BJ (cell line): ENCODE results near the gene AJM1. TPM values are rescaled to one million over a fixed set of nuclear protein-coding genes. Genes with fewer than 3 reads are reported as not detected.
"Not testable (repeated sequence)": the region's sequence is repeated elsewhere in the genome, so short reads cannot be mapped to it uniquely, and the experiment has no call there.

Experiments used
- CTCF ChIA-PET: fragments of 350-600 bp; formaldehyde crosslinking; extraction: SDS; loops from one replicate; lab custom pipeline; 2021; ENCODE audit warnings: antibody characterized with exemption, inconsistent platforms; lab: Yijun Ruan, JAX
- POLR2A ChIA-PET: fragments of 300-600 bp; sonication (Branson Sonifier 250); formaldehyde crosslinking; extraction: SDS; loops from one replicate; lab custom pipeline; 2021; ENCODE audit warnings: antibody characterized with exemption; lab: Charles Lee
- DNase-seq: peaks from one replicate; pipeline ENCODE4 v3.0.0-alpha.2; 2011; ENCODE audit warnings: low read depth
- H3K27me3 ChIP-seq: 2 replicates; pipeline ENCODE4 v1.6.0; 2011; ENCODE audit warnings: low read length; ENCODE audit not compliant: control insufficient read depth, insufficient read depth
- H3K36me3 ChIP-seq: 2 replicates; pipeline ENCODE4 v1.5.1; 2011; ENCODE audit warnings: low read length; ENCODE audit not compliant: control insufficient read depth, insufficient read depth
- H3K4me3 ChIP-seq: 2 replicates; pipeline ENCODE4 v1.5.1; 2011; ENCODE audit warnings: low read depth, mild to moderate bottlenecking, control low read depth, low read length
- polyA plus RNA-seq: library from polyadenylated mRNA; depleted of rRNA; stranded (reverse); fragments of >200 nt; gene quantifications from 2 replicates; pipeline ENCODE4 v1.2.3, GENCODE V29; 2011
- TF ChIP-seq, protein P1 (sequence below): IDR thresholded peaks from 2 replicates; pipeline ENCODE4 v1.5.1; 2011; ENCODE audit warnings: low read depth, mild to moderate bottlenecking, control low read depth, inconsistent platforms, low read length, moderate library complexity; ENCODE audit not compliant: insufficient read depth

AJM1 gene
- polyA plus RNA-seq, 1 experiment: 0.86 TPM

DNA sequence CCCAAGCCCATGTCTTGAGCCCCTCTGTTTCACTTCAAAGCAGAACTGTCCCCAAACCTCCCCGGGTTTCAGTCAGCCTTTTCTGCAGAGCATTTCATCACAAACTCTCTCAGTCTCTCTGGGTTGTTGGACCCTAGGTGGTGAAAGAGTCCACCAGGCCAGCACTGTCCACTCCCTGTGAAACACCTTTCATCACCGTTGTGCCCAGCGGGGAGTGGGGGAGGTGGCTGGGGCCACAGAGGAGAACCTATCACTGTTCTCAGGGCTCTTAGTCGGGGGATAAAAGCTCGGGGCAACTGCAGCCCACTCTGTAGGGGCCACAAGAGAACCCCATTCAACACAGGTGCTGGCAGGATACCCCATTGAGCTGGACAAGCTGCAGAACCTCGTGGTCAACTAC, 40.0 kb upstream of the AJM1 start:
- ChIA-PET POLR2A (no interaction called here), CTCF (interaction anchor here (1.1 to 1.4 kb wide), 2 partner anchors 10 to 227 kb away, joined by 3 to 4 read pairs; no protein-coding TSS in a partner anchor)
- DNase-seq: no peak
- Histone ChIP-seq H3K36me3 (no peaks in the 10 kb centered on the region; the same call in 1 of the 2 replicates), H3K27me3 (peaks cover 19% of the 10 kb centered on the region), H3K4me3 (no peak overlapping the region)
- TF ChIP-seq, protein P1, sequence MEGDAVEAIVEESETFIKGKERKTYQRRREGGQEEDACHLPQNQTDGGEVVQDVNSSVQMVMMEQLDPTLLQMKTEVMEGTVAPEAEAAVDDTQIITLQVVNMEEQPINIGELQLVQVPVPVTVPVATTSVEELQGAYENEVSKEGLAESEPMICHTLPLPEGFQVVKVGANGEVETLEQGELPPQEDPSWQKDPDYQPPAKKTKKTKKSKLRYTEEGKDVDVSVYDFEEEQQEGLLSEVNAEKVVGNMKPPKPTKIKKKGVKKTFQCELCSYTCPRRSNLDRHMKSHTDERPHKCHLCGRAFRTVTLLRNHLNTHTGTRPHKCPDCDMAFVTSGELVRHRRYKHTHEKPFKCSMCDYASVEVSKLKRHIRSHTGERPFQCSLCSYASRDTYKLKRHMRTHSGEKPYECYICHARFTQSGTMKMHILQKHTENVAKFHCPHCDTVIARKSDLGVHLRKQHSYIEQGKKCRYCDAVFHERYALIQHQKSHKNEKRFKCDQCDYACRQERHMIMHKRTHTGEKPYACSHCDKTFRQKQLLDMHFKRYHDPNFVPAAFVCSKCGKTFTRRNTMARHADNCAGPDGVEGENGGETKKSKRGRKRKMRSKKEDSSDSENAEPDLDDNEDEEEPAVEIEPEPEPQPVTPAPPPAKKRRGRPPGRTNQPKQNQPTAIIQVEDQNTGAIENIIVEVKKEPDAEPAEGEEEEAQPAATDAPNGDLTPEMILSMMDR: no peak

DNA sequence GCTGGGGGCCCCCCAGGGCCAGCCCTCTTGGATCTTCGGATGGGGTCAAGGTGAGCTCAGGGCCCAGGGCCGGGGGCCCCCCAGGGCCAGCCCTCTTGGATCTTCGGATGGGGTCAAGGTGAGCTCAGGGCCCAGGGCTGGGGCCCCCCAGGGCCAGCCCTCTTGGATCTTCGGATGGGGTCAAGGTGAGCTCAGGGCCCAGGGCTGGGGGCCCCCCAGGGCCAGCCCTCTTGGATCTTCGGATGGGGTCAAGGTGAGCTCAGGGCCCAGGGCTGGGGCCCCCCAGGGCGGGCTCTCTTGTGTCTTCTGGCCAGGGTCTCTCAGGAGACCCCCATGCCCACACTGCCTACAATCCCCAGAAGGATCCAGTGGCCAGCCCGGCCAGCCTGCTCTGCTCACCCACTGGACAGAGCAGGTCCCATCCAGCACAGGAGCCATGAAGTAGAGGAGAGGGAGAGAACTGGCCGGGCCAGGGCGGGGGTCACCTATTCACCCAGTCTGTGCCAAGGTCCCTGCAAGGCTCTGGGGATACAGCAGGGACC, 39.2 kb upstream of the AJM1 start:
- DNase-seq, POLR2A ChIA-PET, H3K4me3 ChIP-seq, H3K36me3 ChIP-seq: not testable (repeated sequence)
- H3K27me3 ChIP-seq: peaks cover 19% of the 10 kb centered on the region
- CTCF ChIA-PET: interaction anchor here (0.6 to 1.1 kb wide), 2 partner anchors 39 to 226 kb away, joined by 3 to 4 read pairs; partner anchors contain the start of gene AJM1

DNA sequence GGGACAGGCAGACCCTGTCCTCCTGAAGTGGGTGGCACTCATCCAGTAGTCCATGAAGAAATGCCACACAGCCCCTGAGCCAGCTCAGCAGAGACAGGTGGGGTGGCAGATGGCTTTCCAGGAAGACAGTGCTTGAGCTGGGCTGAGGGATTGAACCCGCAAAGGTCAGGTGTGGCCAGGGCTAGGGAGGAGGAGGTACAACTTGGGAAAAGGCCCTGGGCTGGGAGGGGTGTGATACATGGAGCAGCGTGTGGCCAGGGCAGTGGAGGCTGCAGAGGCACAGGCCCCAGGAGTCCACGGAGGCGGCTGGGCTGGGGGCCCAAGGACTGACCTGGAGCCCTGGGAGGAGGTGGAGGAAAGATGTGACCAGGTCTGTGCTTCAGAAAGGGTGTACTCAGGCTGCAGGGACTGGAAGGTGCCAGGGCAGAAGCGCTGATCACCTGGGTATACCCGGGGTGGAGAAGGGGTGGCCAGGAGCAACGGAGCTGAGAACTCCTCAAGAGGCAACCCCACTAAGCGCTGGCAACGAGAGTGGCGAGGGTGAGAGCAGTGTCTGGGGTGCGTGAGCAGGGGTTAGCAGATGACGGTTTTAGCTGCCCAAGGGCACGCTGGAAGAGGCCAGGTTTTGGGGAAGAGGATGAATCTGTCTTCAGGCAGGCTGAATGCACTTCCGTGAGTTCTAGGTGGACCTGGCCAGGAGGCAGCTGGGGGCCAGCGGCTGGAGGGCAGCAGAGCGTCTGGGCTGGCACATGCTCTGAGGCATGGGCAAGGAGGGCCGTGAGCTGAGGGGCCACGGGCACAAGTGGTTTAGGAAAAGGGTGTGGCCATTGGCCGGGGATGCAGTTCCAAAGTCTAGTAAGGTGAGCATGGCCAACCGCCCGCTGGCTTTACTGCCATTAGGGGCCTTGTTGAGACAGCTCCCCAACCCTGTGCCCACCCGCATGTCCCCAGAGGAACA, 38.4 kb upstream of the AJM1 start:
- Histone ChIP-seq H3K4me3 (no peak overlapping the region), H3K36me3 (no peaks in the 10 kb centered on the region; the same call in 1 of the 2 replicates), H3K27me3 (peaks cover 14% of the 10 kb centered on the region)
- CTCF ChIA-PET: interaction anchor here (0.8 to 1.7 kb wide), 2 partner anchors 11 to 44 kb away, joined by 3 read pairs; no protein-coding TSS in a partner anchor
- POLR2A ChIA-PET: no interaction called here
- TF ChIP-seq, protein P1: no peak
- DNase-seq: no peak

DNA sequence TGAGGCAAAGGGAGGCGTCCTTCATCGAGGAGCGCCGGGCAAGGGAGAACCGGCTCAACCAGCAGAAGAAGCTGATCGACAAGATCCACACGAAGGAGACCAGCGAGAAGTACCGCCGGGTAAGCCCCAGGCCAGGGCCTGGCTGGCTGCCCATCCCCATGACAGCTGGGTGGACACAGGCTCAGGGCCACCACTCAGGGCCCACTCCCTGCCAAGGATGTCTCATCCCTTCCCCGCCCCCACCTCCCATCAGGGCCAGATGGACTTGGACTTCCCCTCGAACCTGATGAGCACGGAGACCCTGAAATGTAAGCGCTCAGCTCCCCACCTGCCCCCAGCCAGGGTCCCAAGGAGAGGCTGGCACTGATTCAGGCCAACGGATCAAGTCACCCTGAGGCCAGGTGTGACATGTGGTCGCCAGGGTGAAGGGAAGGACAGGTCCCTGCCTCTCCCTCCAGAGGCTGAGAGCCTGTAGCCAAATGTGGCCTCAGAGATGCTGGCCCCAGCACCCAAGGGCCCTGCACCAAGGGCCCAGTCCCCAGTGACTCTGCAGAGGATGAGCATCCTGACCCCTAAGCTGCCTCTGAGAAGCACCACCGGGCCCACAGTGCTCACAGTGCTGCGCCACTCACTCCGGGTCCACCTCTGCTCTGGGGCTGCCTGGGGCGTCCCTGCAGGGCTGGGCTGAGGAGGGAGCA, 37.6 kb upstream of the AJM1 start:
- CTCF ChIA-PET: interaction anchor here (0.8 to 2.1 kb wide), 4 partner anchors 11 to 263 kb away, joined by 3 to 7 read pairs (median 4); no protein-coding TSS in a partner anchor
- DNase-seq: no peak
- TF ChIP-seq, protein P1: no peak
- Histone ChIP-seq H3K36me3 (no peaks in the 10 kb centered on the region; the same call in 1 of the 2 replicates), H3K27me3 (peaks cover 7% of the 10 kb centered on the region), H3K4me3 (no peak overlapping the region)
- POLR2A ChIA-PET: no interaction called here

DNA sequence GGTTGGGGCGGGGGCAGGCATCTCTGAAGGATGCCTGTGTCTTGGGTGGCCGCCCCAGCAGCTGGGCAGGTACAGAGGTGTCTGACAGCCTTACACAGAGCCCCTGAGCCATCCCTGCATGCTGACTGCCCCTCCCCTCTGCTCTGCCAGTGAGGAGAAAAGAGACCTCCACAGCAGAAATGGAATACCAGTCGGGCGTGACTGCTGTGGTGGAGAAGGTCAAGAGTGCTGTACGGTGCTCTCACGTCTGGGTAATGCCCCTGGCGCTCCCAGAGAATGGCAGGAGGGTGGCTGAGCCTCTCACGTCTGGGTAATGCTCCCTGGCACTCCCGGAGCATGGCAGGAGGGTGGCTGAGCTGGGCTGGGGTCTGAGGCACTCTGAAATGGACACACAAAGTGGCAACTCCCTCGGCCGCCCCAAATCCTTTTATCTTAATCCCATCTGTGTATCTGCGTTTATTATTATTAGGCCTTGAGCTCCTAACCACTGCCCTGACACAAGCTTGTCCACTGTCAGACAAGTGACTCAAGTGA, 37.0 kb upstream of the AJM1 start:
- CTCF ChIA-PET: interaction anchor here (1.6 to 3.0 kb wide), 7 partner anchors 11 to 262 kb away, joined by 3 to 10 read pairs (median 6); partner anchors contain the start of gene AJM1
- no peak overlapping the region for H3K4me3 ChIP-seq
- H3K36me3 ChIP-seq: no peaks in the 10 kb centered on the region; the same call in 1 of the 2 replicates
- POLR2A ChIA-PET: no interaction called here
- H3K27me3 ChIP-seq: peaks cover 7% of the 10 kb centered on the region
- no peak for DNase-seq
- TF ChIP-seq, protein P1: no peak
